Measurements from ENCODE around the gene TTBK1.

Gene TTBK1

DNA sequence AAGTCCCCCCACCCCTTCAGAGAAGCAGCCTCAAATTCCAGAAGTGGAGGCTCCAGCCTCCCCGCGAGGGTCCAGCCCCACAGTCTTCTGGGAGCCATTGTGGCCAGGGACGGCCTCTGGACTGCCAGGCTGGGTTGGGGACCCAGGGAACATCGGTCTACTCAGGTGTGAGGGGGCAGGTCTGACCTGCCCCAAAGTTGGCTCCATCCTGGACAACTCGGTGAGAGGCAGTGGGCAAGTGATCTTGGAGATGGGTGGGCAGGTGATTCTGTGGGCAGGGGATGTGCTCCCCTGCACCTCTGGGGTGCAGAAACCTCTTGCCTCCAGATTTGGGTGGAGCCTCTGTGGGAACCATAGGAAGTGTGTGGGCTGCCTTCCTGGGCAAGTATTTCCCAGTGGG, 42.6 kb downstream of the TTBK1 start:
- no peak for DNase-seq (ENCODE audit: low read depth in 1 of 2, low spot score in 1 of 2)

DNA sequence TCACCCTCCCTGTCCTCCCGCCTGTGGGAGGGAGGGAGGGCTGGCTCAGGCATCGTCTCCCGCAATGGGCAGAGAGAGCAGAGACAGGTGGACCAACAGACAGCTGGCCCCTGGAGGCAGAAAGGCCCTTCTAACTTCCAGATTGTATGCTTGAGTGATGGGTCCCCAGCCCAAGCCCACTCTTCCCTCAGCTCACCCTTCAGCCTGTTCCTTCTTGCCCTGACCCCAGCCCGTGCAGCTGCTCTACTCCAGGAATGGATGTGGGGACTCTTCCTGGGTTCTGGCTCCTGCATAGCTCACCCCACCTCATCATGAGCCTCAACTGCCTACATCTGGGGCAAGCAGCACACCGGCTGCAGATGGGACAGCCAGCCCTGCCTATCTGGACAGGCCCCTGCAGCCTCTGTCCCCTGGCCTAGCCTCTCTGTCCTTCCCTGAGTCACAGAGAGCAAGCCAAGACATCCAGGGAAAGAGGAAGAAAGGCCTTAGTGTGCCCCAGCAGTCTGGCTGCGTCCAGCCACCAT, 43.2 kb downstream of the TTBK1 start:
- no peak for DNase-seq (ENCODE audit: low read depth in 1 of 2, low spot score in 1 of 2)

DNA sequence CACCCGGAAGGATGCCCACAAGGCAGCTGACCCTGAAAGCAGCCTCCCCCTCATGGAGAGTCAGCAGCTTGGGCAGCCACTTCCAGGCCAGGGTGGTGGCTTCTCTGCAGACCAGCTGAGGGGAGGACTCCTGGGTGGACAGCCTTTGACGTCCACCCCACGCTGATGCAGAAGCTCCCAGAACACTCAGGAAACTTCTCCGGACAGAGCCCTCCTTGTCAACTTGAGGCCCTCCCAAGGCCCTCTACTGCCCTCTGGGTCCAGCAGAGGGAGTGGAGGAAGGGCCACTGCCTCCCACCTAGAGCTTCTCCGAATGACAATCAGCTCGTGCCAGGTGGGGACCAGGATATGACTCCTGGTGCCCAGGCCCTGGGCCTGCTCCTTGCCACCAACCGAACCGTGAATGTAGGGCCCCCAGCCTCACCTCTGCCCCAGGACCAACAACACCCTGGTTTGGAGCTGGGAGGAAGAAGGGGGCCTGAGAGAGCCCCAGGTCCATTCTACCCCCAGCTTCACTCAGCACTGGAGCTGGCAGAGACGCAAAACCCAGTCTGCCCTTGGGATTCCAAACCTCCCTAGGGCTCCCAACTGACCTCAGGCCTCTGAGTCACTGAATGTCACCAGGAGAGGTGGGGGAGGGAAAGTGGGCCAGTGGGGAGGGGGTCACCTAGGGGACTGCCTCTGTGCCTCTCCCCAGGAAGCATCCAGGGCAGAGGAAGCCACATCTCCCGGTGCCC, 43.9 kb downstream of the TTBK1 start:
- no peak for DNase-seq (ENCODE audit: low read depth in 1 of 2, low spot score in 1 of 2)

GRCh38 chr6:43287717-43288679, 44.7 kb downstream of the TTBK1 start:
- no peak for DNase-seq (ENCODE audit: low read depth in 1 of 2, low spot score in 1 of 2)

GRCh38 chr6:43290339-43290904, 47.1 kb downstream of the TTBK1 start:
- no peak for DNase-seq (ENCODE audit: low read depth in 1 of 2, low spot score in 1 of 2)

GRCh38 chr6:43290905-43291355, 47.6 kb downstream of the TTBK1 start:
- no peak for DNase-seq (ENCODE audit: low read depth in 1 of 2, low spot score in 1 of 2)

- no peak for DNase-seq (ENCODE audit: low read depth in 1 of 2, low spot score in 1 of 2)
These were observed 48.4 kb downstream of the TTBK1 start for GRCh38 chr6:43291708-43292107.

- no peak for DNase-seq (ENCODE audit: low read depth in 1 of 2, low spot score in 1 of 2)
These were observed 49.1 kb downstream of the TTBK1 start for GRCh38 chr6:43292341-43292740.

DNA sequence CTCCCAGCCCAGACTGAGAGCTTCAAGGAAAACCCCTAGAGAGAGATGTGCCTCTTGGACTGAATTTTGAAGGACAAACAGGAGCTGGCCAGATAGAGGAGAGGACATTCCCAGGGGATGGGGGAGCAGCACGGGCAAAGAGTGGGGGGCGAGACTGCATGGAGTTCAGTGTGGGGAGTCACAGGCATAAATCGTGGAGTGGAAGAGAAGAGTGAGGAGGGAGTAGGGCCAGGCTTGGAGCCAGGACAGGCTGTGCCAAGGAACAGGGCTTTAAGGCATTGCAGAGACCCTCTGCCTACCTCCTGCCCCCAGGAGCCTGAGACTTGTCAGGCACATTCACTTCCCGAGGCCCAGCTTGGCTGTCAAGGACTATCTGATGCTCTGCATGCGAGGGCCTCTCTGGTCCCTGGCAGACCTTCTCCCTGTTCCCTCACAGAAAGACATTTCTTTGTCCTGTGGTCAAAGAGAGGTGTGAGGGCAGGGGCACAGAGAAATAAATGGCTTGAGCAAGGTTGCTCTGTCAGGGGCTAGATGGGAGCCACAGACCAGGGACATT, 49.6 kb downstream of the TTBK1 start:
- no peak for DNase-seq (ENCODE audit: low read depth in 1 of 2, low spot score in 1 of 2)

- no peak for DNase-seq (ENCODE audit: low read depth in 1 of 2, low spot score in 1 of 2)
These were observed 50.4 kb downstream of the TTBK1 start for GRCh38 chr6:43293698-43294097.

DNA sequence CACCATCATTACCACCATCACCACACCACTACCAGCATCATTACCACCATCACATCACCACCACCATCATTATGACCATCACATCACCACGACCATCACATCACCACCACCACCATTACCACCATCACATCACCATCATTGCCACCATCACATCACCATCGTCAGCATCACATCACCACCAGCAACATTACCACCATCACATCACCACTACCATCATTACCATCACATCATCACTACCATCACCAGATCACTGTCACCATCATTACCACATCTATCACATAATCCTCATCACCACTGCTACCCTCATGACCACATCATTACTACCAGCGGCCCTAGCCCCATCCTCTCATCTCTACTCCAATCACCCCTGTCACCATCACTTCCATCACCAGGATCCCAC, 51.3 kb downstream of the TTBK1 start:
- DNase-seq (ENCODE audit: low read depth in 1 of 2, low spot score in 1 of 2): no peak

- DNase-seq (ENCODE audit: low read depth in 1 of 2, low spot score in 1 of 2): no peak
These were observed 52.2 kb downstream of the TTBK1 start for GRCh38 chr6:43295456-43295855.

DNA sequence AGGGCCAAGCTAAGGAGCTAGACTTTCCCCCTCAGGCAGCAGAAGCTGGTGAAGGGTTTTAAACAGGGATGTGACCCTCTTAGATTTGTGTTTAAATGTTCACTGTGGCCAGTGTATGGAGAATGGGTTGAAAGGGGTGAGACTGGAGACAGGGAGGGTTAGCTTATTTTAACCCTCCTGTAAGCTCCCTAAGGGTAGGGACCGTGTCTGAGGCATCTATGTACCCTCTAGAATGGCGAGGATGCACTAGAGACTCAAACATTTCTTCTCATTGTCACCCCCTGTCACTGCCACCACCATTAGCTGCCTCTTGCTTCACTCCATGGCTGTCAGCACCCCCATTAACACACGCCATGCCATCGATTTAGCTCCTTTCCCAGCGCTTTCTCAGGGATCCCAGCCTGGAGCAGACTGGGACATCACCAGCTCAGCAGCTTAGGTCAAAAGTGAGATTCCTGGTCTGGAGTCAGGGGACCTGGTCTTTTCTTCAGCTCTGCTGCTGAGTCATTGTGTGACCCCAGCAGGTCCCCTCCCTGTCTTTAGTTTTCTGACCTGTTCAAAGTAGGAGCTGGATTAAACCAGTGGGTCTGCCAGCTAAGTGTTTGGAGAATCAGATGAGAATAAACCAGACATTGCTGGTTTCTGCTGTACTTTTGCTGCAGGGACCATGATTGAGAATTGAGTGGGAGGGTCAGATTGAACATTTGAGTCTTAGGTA, 53.7 kb downstream of the TTBK1 start:
- DNase-seq (ENCODE audit: low read depth in 1 of 2, low spot score in 1 of 2): no peak

DNA sequence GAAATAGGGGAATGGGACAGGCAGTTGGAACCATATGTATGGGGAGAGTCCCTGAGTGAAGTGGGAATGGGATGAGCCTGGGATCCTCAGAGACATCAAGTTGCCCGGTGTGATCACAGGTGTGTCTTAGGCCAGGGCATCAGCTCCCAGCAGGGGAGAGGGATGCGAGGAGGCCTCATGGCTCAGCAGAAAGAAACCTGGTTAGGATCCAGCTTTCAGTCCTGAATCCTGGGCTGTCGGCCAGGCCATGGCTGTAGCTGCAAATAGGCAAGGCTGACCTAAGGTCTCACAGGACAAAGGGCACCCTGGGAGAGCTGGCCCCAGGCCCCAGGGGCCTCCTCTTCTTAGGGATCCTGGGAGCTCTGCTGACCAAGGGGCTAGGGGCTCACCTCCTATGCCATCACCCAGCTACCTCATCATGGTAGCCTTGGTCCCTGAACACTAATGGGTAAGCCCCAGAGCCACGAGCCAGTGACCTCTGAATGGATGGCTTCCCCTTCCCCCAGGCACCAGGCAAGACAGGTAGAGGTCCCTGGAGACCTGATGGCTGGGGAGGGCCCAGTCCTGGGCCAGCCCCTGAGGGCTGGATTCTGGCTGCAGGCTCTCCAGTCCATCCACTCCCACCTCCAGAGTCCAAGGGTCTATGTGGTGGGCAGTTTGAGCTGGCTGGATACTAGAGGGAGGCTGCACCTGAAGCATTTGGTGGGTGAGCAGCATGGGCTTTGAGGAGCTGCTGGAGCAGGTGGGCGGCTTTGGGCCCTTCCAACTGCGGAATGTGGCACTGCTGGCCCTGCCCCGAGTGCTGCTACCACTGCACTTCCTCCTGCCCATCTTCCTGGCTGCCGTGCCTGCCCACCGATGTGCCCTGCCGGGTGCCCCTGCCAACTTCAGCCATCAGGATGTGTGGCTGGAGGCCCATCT, 54.6 kb downstream of the TTBK1 start, which contains the start of gene SLC22A7:
SLC22A7 (plus strand) TSS at position 617 of the 921 bp plus-strand sequence; CDS start at position 716, 99 bp downstream.
- DNase-seq (ENCODE audit: low read depth in 1 of 2, low spot score in 1 of 2): no peak

GRCh38 chr6:43298565-43299337, 55.5 kb downstream of the TTBK1 start:
- DNase-seq (ENCODE audit: low read depth in 1 of 2, low spot score in 1 of 2): no peak

GRCh38 chr6:43299338-43300293, 56.3 kb downstream of the TTBK1 start:
- DNase-seq (ENCODE audit: low read depth in 1 of 2, low spot score in 1 of 2): no peak

- DNase-seq (ENCODE audit: low read depth in 1 of 2, low spot score in 1 of 2): no peak
These were observed 58.0 kb downstream of the TTBK1 start for GRCh38 chr6:43301081-43301870.
